ENCODE results near the gene CMTR2. TPM values are rescaled to one million over a fixed set of nuclear protein-coding genes. Genes with fewer than 3 reads are reported as not detected.
"Not testable (repeated sequence)": the region's sequence is repeated elsewhere in the genome, so short reads cannot be mapped to it uniquely, and the experiment has no call there.

CMTR2 gene
- total and polyA plus RNA-seq, 4 donors, result 8.8 to 35.7 (median 14.0) TPM

- Histone ChIP-seq H3K4me1 (ENCODE audit: control insufficient read depth in 5 of 5, insufficient read depth in 5 of 5, low read length in 5 of 5) (peaks cover 0 to 10% (median 0%) of the 10 kb centered on the region in 5 donors), H3K36me3 (ENCODE audit: control insufficient read depth in 4 of 4, insufficient read depth in 4 of 4, low read length in 4 of 4) (no peaks in the 10 kb centered on the region), H3K27me3 (ENCODE audit: control insufficient read depth in 3 of 3, insufficient read depth in 3 of 3, low read length in 2 of 3) (no peaks in the 10 kb centered on the region), H3K9ac (ENCODE audit: insufficient read depth in 1 of 2, low read length in 2 of 2) (no peak overlapping the region), H3K4me3 (no peak overlapping the region), H3K9me3 (ENCODE audit: control insufficient read depth in 4 of 4, insufficient read depth in 3 of 4, low read length in 3 of 4) (no peaks in the 10 kb centered on the region), H3K27ac (ENCODE audit: low read depth in 1 of 2, low read length in 1 of 2) (no peak overlapping the region)
- ATAC-seq (ENCODE audit: insufficient read depth, low FRiP score), result no peak
- no peak for DNase-seq
- TF ChIP-seq CTCF (IDR thresholded peaks at IDR 0.05; ENCODE audit: control extremely low read depth, extremely low read depth), result no peak
- WGBS, 2 donors, result 55 to 67% methylated on average over 2 of the region's 2 CpGs
Measured at GRCh38 chr16:71297341-71297634, 8.1 kb upstream of the CMTR2 start.

- no peak for TF ChIP-seq CTCF (IDR thresholded peaks at IDR 0.05; ENCODE audit: control extremely low read depth, extremely low read depth)
- Histone ChIP-seq H3K4me1 (ENCODE audit: control insufficient read depth in 5 of 5, insufficient read depth in 5 of 5, low read length in 5 of 5) (peaks cover 0 to 10% (median 0%) of the 10 kb centered on the region in 5 donors), H3K9me3 (ENCODE audit: control insufficient read depth in 4 of 4, insufficient read depth in 3 of 4, low read length in 3 of 4) (no peaks in the 10 kb centered on the region), H3K4me3 (no peak overlapping the region), H3K27ac (ENCODE audit: low read depth in 1 of 2, low read length in 1 of 2) (no peak overlapping the region), H3K9ac (ENCODE audit: insufficient read depth in 1 of 2, low read length in 2 of 2) (no peak overlapping the region), H3K27me3 (ENCODE audit: control insufficient read depth in 3 of 3, insufficient read depth in 3 of 3, low read length in 2 of 3) (no peaks in the 10 kb centered on the region), H3K36me3 (ENCODE audit: control insufficient read depth in 4 of 4, insufficient read depth in 4 of 4, low read length in 4 of 4) (no peaks in the 10 kb centered on the region)
- no peak for ATAC-seq (ENCODE audit: insufficient read depth, low FRiP score)
- WGBS, 2 donors, result 58 to 79% methylated on average over 3 of the region's 3 CpGs
- DNase-seq, result no peak
Measured at GRCh38 chr16:71296584-71297340, 7.6 kb upstream of the CMTR2 start.

GRCh38 chr16:71295950-71296349, 6.7 kb upstream of the CMTR2 start:
- TF ChIP-seq CTCF (IDR thresholded peaks at IDR 0.05; ENCODE audit: control extremely low read depth, extremely low read depth), result no peak
- DNase-seq (no peak), ATAC-seq (ENCODE audit: insufficient read depth, low FRiP score) (no peak)
- WGBS, 2 donors, result 91 to 92% methylated on average over 1 of the region's 1 CpG
- Histone ChIP-seq H3K36me3 (ENCODE audit: control insufficient read depth in 4 of 4, insufficient read depth in 4 of 4, low read length in 4 of 4) (no peaks in the 10 kb centered on the region), H3K27me3 (ENCODE audit: control insufficient read depth in 3 of 3, insufficient read depth in 3 of 3, low read length in 2 of 3) (no peaks in the 10 kb centered on the region), H3K9me3 (ENCODE audit: control insufficient read depth in 4 of 4, insufficient read depth in 3 of 4, low read length in 3 of 4) (no peaks in the 10 kb centered on the region), H3K27ac (ENCODE audit: low read depth in 1 of 2, low read length in 1 of 2) (no peak overlapping the region), H3K4me3 (no peak overlapping the region), H3K9ac (ENCODE audit: insufficient read depth in 1 of 2, low read length in 2 of 2) (no peak overlapping the region), H3K4me1 (ENCODE audit: control insufficient read depth in 5 of 5, insufficient read depth in 5 of 5, low read length in 5 of 5) (peaks cover 0 to 10% (median 0%) of the 10 kb centered on the region in 5 donors)

- no peak for ATAC-seq (ENCODE audit: insufficient read depth, low FRiP score)
- WGBS, 2 donors, result 58 to 69% methylated on average over 1 of the region's 1 CpG
Measured at GRCh38 chr16:71293919-71294318, 4.7 kb upstream of the CMTR2 start.

GRCh38 chr16:71292095-71292494, 2.9 kb upstream of the CMTR2 start:
- not testable (repeated sequence) for ATAC-seq (ENCODE audit: insufficient read depth, low FRiP score); H3K9me3 ChIP-seq (ENCODE audit: control insufficient read depth in 4 of 4, insufficient read depth in 3 of 4, low read length in 3 of 4)
- 79 to 80% methylated on average over 3 of the region's 3 CpGs for WGBS, 2 donors

More at GRCh38 chr16:71293919-71294318, 4.7 kb upstream of the CMTR2 start:
- no peaks in the 10 kb centered on the region for H3K27me3 ChIP-seq (ENCODE audit: control insufficient read depth in 3 of 3, insufficient read depth in 3 of 3, low read length in 2 of 3)
- H3K9ac ChIP-seq (ENCODE audit: insufficient read depth in 1 of 2, low read length in 2 of 2), result no peak overlapping the region
- peaks cover 0 to 10% (median 0%) of the 10 kb centered on the region in 5 donors for H3K4me1 ChIP-seq (ENCODE audit: control insufficient read depth in 5 of 5, insufficient read depth in 5 of 5, low read length in 5 of 5)
- peak in 2 of 3 donors; percentile 13 to 32 for DNase-seq
- H3K36me3 ChIP-seq (ENCODE audit: control insufficient read depth in 4 of 4, insufficient read depth in 4 of 4, low read length in 4 of 4), result no peaks in the 10 kb centered on the region
- no peak overlapping the region for H3K27ac ChIP-seq (ENCODE audit: low read depth in 1 of 2, low read length in 1 of 2)
- H3K9me3 ChIP-seq (ENCODE audit: control insufficient read depth in 4 of 4, insufficient read depth in 3 of 4, low read length in 3 of 4), result no peaks in the 10 kb centered on the region
- TF ChIP-seq CTCF (IDR thresholded peaks at IDR 0.05; ENCODE audit: control extremely low read depth, extremely low read depth), result no peak
- no peak overlapping the region for H3K4me3 ChIP-seq

More at GRCh38 chr16:71292095-71292494, 2.9 kb upstream of the CMTR2 start:
- not testable (repeated sequence) for H3K27me3 ChIP-seq (ENCODE audit: control insufficient read depth in 3 of 3, insufficient read depth in 3 of 3, low read length in 2 of 3); H3K36me3 ChIP-seq (ENCODE audit: control insufficient read depth in 4 of 4, insufficient read depth in 4 of 4, low read length in 4 of 4); H3K27ac ChIP-seq (ENCODE audit: low read depth in 1 of 2, low read length in 1 of 2); H3K4me3 ChIP-seq; DNase-seq; H3K9ac ChIP-seq (ENCODE audit: insufficient read depth in 1 of 2, low read length in 2 of 2)
- peaks cover 0 to 17% (median 4%) of the 10 kb centered on the region in 5 donors for H3K4me1 ChIP-seq (ENCODE audit: control insufficient read depth in 5 of 5, insufficient read depth in 5 of 5, low read length in 5 of 5)
